Testis (tissue), 3 donors: ENCODE data around the gene FMNL2. TPM values are rescaled to one million over a fixed set of nuclear protein-coding genes. Genes with fewer than 3 reads are reported as not detected.
A peak's percentile ranks its signal among the peaks of the same experiment; 100 is the strongest.

Experiments used
- DNase-seq: peaks from one replicate; pipeline ENCODE4 v3.0.0-alpha.2; 2019
- H3K27ac ChIP-seq, 2 donors: fragments of 200-600 bp; sonication (generic); one replicate each; pipeline ENCODE4 v1.5.1; 2019
- H3K27me3 ChIP-seq: fragments of 200-600 bp; sonication (generic); one replicate; pipeline ENCODE4 v1.5.1; 2019
- H3K36me3 ChIP-seq: fragments of 200-600 bp; sonication (generic); one replicate; pipeline ENCODE4 v1.5.1; 2017; ENCODE audit warnings: low read depth; ENCODE audit errors: missing control alignments
- H3K4me1 ChIP-seq: fragments of 200-600 bp; sonication (generic); one replicate; pipeline ENCODE4 v1.5.1; 2019
- H3K4me3 ChIP-seq, 2 donors: fragments of 200-600 bp; sonication (generic); one replicate each; pipeline ENCODE4 v1.5.1; 2017 to 2019
- H3K9me3 ChIP-seq: fragments of 200-600 bp; sonication (generic); one replicate; pipeline ENCODE4 v1.5.1; 2017
- POLR2A ChIP-seq: fragments of 450-650 bp; IDR thresholded peaks from one replicate; pipeline ENCODE4 v1.6.1; 2017; ENCODE audit warnings: antibody characterized with exemption, mild to moderate bottlenecking, moderate library complexity
- WGBS, 2 donors: methylation state at CpG; one replicate each; pipeline ENCODE4 v1.1.5; 2018; 5-methylcytosine and 5-hydroxymethylcytosine counted together
- intact Hi-C: fragments of 100-400 bp; cut with DNase I; formaldehyde crosslinking; loops from one replicate; pipeline ENCODE4 v1.15.1; 2023; ENCODE audit warnings: low total_unique reads
- polyA plus RNA-seq: library from polyadenylated mRNA; stranded (reverse); fragments of 350-450 nt; fragmentation: Illumina TruSeq; extraction: RNeasy Lipid Tissue Mini Kit (QIAGEN cat#74804); gene quantifications from one replicate; pipeline ENCODE4 v1.2.3, GENCODE V29; 2014; ENCODE audit warnings: low read depth, low replicate concordance; ENCODE audit not compliant: insufficient read depth
- total RNA-seq, 2 donors: library from RNA; depleted of rRNA; stranded (reverse); fragments of >200 nt; gene quantifications; one replicate each; pipeline ENCODE4 v1.2.3, GENCODE V29; 2016
- TF ChIP-seq, protein P1 (sequence below), 3 experiments: fragments of 450-650 bp in 2 of 3; fragments of 200-600 bp in 1 of 3; sonication (generic) in 1 of 3; IDR thresholded peaks; one replicate each; pipeline ENCODE4 v1.5.1; 2016 to 2019; ENCODE audit warnings: antibody characterized with exemption in 3 of 3, mild to moderate bottlenecking in 2 of 3, moderate library complexity in 1 of 3

The FMNL2 gene
- total and polyA plus RNA-seq, 3 donors from 2014 or later: 15.4 to 19.8 (median 16.8) TPM

DNA sequence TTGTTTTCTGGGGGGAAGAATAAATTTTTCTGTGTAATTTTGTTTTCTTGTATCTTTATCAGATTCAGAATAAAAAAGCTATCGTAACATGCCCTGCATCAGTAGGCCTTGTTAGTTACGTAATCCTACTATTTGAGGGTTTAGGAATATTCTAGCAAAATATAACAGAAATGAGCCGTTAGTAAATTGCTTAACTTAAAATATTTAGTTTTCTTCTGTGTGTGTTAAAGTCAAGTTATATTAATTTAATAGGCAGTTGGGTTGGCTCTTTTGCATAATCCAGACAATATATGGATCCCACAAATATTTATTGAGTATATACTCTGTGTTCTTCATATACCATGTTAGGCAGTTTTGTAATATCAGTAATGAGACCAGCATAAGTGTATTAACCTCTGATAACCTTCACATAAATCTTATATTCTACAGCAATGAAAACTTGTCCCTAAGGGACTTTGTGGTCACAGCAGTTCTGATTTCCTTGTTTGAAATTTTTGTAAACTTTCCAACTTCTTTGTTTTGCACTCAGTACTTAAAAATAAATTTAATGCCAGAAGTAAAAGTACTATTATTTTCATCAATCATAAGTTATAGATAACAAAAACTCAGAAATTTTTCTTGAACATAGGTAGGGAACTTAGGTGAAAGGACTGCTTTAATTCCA, 151.9 kb downstream of the FMNL2 start:
- H3K27ac ChIP-seq: peak overlapping the region in 1 of 2 donors; percentile 23
- intact Hi-C loops: no loop called here
- whole genome bisulfite sequencing, 2 donors: 89 to 90% methylated on average over 3 of the region's 3 CpGs

DNA sequence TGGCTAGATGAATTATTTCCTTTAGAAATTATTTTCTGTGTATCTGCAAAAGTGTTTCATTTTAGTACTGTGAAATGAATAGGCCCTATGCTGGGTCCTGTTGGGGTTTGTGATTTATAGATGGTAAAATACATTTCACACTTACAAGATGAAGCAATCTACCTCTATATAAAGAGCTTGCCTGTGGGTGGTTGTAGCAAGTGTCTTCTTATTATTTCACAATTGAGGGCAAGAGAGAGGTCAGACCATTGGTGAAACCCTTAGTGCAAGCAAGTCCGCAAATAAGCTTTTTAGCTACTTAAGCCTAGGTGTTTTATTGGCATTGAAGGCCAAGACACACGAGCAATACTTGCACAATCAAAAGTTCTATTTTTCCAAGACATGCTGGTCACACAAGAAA, 153.1 kb downstream of the FMNL2 start:
- DNase-seq: no peak
- Histone ChIP-seq H3K4me3 (no peak overlapping the region), H3K27ac (no peak overlapping the region), H3K4me1 (peaks cover 12% of the 10 kb centered on the region), H3K36me3 (no peaks in the 10 kb centered on the region), H3K9me3 (no peaks in the 10 kb centered on the region), H3K27me3 (no peaks in the 10 kb centered on the region)
- intact Hi-C loops: no loop called here
- TF ChIP-seq, protein P1, sequence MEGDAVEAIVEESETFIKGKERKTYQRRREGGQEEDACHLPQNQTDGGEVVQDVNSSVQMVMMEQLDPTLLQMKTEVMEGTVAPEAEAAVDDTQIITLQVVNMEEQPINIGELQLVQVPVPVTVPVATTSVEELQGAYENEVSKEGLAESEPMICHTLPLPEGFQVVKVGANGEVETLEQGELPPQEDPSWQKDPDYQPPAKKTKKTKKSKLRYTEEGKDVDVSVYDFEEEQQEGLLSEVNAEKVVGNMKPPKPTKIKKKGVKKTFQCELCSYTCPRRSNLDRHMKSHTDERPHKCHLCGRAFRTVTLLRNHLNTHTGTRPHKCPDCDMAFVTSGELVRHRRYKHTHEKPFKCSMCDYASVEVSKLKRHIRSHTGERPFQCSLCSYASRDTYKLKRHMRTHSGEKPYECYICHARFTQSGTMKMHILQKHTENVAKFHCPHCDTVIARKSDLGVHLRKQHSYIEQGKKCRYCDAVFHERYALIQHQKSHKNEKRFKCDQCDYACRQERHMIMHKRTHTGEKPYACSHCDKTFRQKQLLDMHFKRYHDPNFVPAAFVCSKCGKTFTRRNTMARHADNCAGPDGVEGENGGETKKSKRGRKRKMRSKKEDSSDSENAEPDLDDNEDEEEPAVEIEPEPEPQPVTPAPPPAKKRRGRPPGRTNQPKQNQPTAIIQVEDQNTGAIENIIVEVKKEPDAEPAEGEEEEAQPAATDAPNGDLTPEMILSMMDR (IDR thresholded peaks at IDR 0.05): no peak
- TF ChIP-seq POLR2A: no peak
- whole genome bisulfite sequencing, 2 donors: 81 to 83% methylated on average over 2 of the region's 2 CpGs

More for the DNA sequence above, 151.9 kb downstream of the FMNL2 start:
- no peak for TF ChIP-seq POLR2A
- no peaks in the 10 kb centered on the region for H3K27me3 ChIP-seq
- H3K4me3 ChIP-seq: no peak overlapping the region
- H3K9me3 ChIP-seq: no peaks in the 10 kb centered on the region
- no peaks in the 10 kb centered on the region for H3K36me3 ChIP-seq
- no peak for DNase-seq
- H3K4me1 ChIP-seq: peaks cover 12% of the 10 kb centered on the region

DNA sequence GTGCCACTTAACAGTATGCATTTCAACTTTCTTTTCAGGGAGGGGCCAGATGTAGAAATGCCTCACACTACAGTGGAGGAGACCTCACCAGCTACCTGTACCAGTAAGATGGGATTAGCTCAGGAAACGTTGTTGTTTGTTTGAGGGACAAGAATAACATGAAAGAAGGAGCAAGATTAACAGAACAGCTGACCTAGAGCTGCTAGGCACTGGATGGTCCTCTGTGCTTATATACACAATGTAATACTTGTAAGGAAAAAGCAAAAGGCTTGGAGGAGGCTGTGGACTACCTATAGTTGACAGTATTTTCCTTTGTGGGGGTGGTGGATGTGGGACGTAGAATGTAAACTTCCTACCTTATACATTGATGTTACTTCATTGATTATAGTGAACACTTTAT, 154.4 kb downstream of the FMNL2 start:
- H3K4me1 ChIP-seq: peaks cover 14% of the 10 kb centered on the region

DNA sequence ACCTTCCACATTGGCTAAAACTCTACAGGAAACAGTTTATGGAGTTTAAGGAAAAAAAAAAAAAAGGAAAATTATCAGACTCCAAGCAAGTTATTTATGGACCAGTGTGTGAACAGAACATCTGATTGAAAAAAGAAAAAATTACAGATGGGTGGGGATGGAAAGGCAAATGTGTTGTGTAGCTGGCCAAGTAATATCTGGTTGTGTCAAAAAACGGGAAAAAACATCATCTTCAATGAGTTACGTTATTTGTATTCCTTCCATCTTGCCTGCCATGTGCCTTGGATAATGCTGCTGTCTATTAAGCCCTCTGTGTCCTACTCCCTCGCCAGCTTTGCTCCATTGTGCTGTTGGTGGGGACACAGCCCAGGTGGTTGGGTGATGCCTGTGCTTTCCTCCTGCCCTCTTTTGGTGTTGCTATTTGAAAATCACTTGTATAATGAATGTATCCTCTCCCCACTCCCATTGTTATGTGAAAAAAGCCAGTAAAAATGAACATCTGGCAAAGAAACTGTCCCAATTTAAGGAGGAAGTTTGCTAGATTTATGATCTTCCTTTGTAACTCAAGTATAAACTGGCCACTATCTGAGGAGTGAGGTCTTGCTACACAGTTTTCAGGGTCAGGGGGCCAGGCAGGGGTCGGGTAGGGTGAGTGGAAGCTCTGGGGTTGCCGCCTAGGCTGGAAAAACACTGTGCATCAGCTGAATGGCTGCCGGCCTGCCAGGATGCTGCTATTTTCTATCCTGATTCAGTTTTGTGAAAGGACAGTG, 155.9 kb downstream of the FMNL2 start:
- no peak for TF ChIP-seq POLR2A
- TF ChIP-seq, protein P1 (IDR thresholded peaks at IDR 0.05): no peak
- H3K4me1 ChIP-seq: peaks cover 18% of the 10 kb centered on the region
- no peak overlapping the region for H3K4me3 ChIP-seq
- peak; percentile 61 for DNase-seq
- H3K27me3 ChIP-seq: no peaks in the 10 kb centered on the region
- 39 to 50% methylated on average over 6 of the region's 6 CpGs for WGBS, 2 donors
- intact Hi-C loops: no loop called here
- H3K36me3 ChIP-seq: no peaks in the 10 kb centered on the region
- H3K9me3 ChIP-seq: no peaks in the 10 kb centered on the region
- peak overlapping the region; percentile 48 to 70 for H3K27ac ChIP-seq

More for the DNA sequence above, 154.4 kb downstream of the FMNL2 start:
- Histone ChIP-seq H3K9me3 (no peaks in the 10 kb centered on the region), H3K27me3 (no peaks in the 10 kb centered on the region), H3K27ac (no peak overlapping the region), H3K4me3 (no peak overlapping the region), H3K36me3 (no peaks in the 10 kb centered on the region)
- WGBS, 2 donors: 58 to 66% methylated on average over 2 of the region's 2 CpGs
- no peak for DNase-seq
- intact Hi-C loops: no loop called here
- TF ChIP-seq, protein P1 (IDR thresholded peaks at IDR 0.05): no peak
- no peak for TF ChIP-seq POLR2A

DNA sequence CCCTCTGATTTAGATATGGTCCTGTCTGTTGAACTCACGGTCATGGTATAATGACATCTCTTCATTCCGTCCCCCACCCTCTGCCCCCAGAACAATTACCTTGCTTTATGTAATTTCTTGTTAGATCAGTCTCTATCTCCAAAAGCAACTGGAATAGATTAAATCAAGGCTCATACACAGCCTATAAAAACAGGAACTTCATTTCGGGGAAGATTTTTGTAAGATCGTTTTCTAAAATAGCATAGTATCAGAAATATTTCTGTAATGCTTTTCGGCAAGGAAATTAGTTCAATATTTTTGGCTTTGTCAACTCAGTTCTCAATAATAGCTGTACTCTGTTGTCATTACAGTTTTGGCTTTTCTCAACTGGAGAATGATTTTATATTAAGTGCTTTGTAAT, 157.2 kb downstream of the FMNL2 start:
- no peak for TF ChIP-seq POLR2A
- TF ChIP-seq, protein P1 (IDR thresholded peaks at IDR 0.05): no peak
- no peak for DNase-seq
- WGBS, 2 donors: 37 to 48% methylated on average over 5 of the region's 5 CpGs
- peaks cover 18% of the 10 kb centered on the region for H3K4me1 ChIP-seq
- intact Hi-C loops: no loop called here
- H3K36me3 ChIP-seq: no peaks in the 10 kb centered on the region
- H3K9me3 ChIP-seq: no peaks in the 10 kb centered on the region
- no peak overlapping the region for H3K4me3 ChIP-seq
- peak overlapping the region in 1 of 2 donors; percentile 70 for H3K27ac ChIP-seq
- H3K27me3 ChIP-seq: no peaks in the 10 kb centered on the region
